ENCODE data around the gene ISM1.

Gene ISM1

GRCh38 chr20:13312300-13312699, 91.2 kb downstream of the ISM1 start:
- peak in 1 of 3 experiments; percentile 13 for DNase-seq (ENCODE audit: low read depth in 3 of 3)

- no peak for DNase-seq (ENCODE audit: low read depth in 3 of 3)
These were observed 92.1 kb downstream of the ISM1 start for GRCh38 chr20:13313201-13313600.

GRCh38 chr20:13317439-13317838, 96.4 kb downstream of the ISM1 start:
- DNase-seq (ENCODE audit: low read depth in 3 of 3): no peak

- DNase-seq (ENCODE audit: low read depth in 3 of 3): no peak
These were observed 97.9 kb downstream of the ISM1 start for GRCh38 chr20:13318871-13319521.

GRCh38 chr20:13320702-13321101, 99.6 kb downstream of the ISM1 start:
- DNase-seq (ENCODE audit: low read depth in 3 of 3): no peak

GRCh38 chr20:13321416-13321815, 100.3 kb downstream of the ISM1 start:
- DNase-seq (ENCODE audit: low read depth in 3 of 3): no peak

GRCh38 chr20:13322198-13322597, 101.1 kb downstream of the ISM1 start:
- DNase-seq (ENCODE audit: low read depth in 3 of 3): no peak

- DNase-seq (ENCODE audit: low read depth in 3 of 3): no peak
These were observed 101.5 kb downstream of the ISM1 start for GRCh38 chr20:13322621-13323020.

GRCh38 chr20:13325033-13325432, 104.0 kb downstream of the ISM1 start:
- no peak for DNase-seq (ENCODE audit: low read depth in 3 of 3)

- no peak for DNase-seq (ENCODE audit: low read depth in 3 of 3)
These were observed 104.8 kb downstream of the ISM1 start for GRCh38 chr20:13325796-13326340.

GRCh38 chr20:13331536-13331935, 110.5 kb downstream of the ISM1 start:
- DNase-seq (ENCODE audit: low read depth in 3 of 3): no peak

- DNase-seq (ENCODE audit: low read depth in 3 of 3): no peak
These were observed 112.0 kb downstream of the ISM1 start for GRCh38 chr20:13333036-13333435.

- DNase-seq (ENCODE audit: low read depth in 3 of 3): no peak
These were observed 112.7 kb downstream of the ISM1 start for GRCh38 chr20:13333793-13334192.

- no peak for DNase-seq (ENCODE audit: low read depth in 3 of 3)
These were observed 115.4 kb downstream of the ISM1 start for GRCh38 chr20:13336308-13337089.

- DNase-seq (ENCODE audit: low read depth in 3 of 3): no peak
These were observed 116.2 kb downstream of the ISM1 start for GRCh38 chr20:13337090-13337784.

- DNase-seq (ENCODE audit: low read depth in 3 of 3): no peak
These were observed 117.1 kb downstream of the ISM1 start for GRCh38 chr20:13338097-13338661.

- no peak for DNase-seq (ENCODE audit: low read depth in 3 of 3)
These were observed 117.9 kb downstream of the ISM1 start for GRCh38 chr20:13338999-13339411.

- no peak for DNase-seq (ENCODE audit: low read depth in 3 of 3)
These were observed 119.0 kb downstream of the ISM1 start for GRCh38 chr20:13340088-13340487.

GRCh38 chr20:13341737-13342393, 120.8 kb downstream of the ISM1 start:
- DNase-seq (ENCODE audit: low read depth in 3 of 3): no peak

- no peak for DNase-seq (ENCODE audit: low read depth in 3 of 3)
These were observed 121.6 kb downstream of the ISM1 start for GRCh38 chr20:13342469-13343242.

GRCh38 chr20:13344671-13345070, 123.6 kb downstream of the ISM1 start:
- no peak for DNase-seq (ENCODE audit: low read depth in 3 of 3)

Data from stimulated activated CD4-positive, alpha-beta T cell treated with anti-CD3 and anti-CD28 coated beads, TNF-alpha, amount 100 ng/mL, for 24 hours (primary cell).